Measurements from ENCODE around the gene CLMN.

Gene CLMN

DNA sequence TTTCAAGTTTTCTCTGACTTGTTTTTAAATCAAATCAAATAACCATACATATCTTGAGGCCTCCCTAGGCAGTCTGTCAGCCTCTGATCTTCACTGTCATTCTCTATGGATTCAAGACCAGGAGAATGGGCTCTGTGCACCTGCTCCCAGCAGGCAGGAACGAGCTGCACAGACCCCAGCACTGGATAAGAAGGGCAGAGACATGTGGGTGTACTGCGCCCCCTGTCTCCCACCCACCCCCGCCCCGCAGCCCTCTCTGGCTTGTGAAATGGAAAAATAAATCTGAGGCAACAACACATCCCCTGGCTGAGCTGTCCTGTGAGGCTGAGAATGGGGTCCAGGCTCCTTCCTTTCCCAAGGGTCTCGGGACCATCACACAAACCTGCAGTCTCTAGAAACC lies 26.3 kb downstream of the CLMN start:
- Mint-ChIP-seq H3K4me3 (no peak overlapping the region), H3K27ac (no peak overlapping the region), H3K4me1 (peaks cover 21% of the 10 kb centered on the region), H3K27me3 (ENCODE audit: low read depth, poor library complexity) (peaks cover 30% of the 10 kb centered on the region), H3K36me3 (ENCODE audit: low read depth) (peaks cover 18% of the 10 kb centered on the region), H3K9me3 (peaks cover 25% of the 10 kb centered on the region)
- no peak for DNase-seq
- TF ChIP-seq, protein P1, sequence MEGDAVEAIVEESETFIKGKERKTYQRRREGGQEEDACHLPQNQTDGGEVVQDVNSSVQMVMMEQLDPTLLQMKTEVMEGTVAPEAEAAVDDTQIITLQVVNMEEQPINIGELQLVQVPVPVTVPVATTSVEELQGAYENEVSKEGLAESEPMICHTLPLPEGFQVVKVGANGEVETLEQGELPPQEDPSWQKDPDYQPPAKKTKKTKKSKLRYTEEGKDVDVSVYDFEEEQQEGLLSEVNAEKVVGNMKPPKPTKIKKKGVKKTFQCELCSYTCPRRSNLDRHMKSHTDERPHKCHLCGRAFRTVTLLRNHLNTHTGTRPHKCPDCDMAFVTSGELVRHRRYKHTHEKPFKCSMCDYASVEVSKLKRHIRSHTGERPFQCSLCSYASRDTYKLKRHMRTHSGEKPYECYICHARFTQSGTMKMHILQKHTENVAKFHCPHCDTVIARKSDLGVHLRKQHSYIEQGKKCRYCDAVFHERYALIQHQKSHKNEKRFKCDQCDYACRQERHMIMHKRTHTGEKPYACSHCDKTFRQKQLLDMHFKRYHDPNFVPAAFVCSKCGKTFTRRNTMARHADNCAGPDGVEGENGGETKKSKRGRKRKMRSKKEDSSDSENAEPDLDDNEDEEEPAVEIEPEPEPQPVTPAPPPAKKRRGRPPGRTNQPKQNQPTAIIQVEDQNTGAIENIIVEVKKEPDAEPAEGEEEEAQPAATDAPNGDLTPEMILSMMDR (IDR thresholded peaks at IDR 0.05): no peak

DNA sequence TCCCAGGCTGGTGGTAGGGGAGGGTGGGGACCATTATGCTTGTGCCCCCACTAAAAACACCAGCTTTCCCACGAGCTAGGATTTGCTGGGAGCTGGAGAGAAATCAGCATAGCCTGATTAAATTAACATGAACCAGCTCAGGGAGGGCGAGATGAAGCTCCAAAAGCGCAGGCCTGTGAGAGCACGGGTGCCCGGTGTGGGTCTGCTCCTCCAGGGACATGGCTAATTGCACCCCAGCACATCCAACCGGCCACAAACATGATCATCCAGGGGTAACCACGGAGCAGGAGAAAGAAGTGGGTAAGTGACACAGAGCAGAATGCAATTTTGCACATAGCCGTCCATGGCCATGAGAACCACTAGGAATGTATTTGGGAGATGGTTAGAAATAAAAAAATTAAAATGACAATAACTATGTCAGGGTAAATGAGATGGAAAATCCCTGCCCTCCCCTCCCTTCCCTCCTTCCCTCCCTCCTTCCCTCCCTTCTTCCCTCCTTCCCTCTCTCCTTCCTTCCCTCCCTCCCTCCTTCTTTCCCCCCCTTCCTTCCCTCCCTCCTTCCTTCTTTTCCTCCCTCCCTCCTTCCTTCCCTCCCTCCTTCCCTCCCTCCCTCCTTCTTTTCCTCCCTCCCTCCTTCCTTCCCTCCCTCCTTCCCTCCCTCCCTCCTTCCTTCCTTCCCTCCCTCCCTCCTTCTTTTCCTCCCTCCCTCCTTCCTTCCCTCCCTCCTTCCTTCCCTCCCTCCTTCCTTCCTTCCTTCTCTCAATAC lies 26.9 kb downstream of the CLMN start:
- Mint-ChIP-seq H3K4me3 (no peak overlapping the region), H3K9me3 (peaks cover 25% of the 10 kb centered on the region), H3K36me3 (ENCODE audit: low read depth) (peaks cover 18% of the 10 kb centered on the region), H3K4me1 (peaks cover 18% of the 10 kb centered on the region), H3K27me3 (ENCODE audit: low read depth, poor library complexity) (peaks cover 25% of the 10 kb centered on the region), H3K27ac (no peak overlapping the region)
- TF ChIP-seq, protein P1 (IDR thresholded peaks at IDR 0.05): no peak
- DNase-seq: no peak

DNA sequence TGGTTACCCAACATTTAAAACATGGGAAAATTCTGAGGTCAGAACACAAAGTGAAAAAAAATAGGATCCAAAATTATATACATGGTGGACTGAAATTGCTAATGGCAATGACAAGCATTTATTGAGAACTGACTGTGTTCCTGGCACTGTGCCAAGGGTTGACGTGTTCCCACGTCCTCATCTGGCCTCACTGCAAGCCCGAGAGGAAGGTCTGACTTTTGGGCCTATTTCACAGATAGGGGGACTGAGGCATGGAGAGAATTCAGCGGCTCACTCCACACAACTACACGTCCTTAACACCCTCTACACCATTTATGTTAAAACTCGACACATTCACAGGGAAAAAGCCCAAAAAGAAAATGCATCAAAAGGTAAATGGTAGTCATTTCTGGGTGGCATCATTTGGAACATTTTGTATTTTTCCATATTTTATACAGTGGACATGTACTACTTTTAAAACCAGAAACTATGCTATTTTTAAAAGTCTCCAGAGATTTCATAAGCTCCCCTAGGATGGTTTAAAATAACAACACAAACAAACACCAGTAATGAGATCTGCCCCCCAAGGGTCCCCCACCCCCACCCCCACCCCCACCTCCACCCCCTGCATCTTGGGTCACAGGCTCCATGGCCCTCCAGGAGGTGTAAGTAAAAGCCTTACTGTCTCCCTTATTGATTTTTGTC lies 27.7 kb downstream of the CLMN start:
- no peak overlapping the region for H3K4me3 Mint-ChIP-seq
- H3K36me3 Mint-ChIP-seq (ENCODE audit: low read depth): peaks cover 18% of the 10 kb centered on the region
- TF ChIP-seq, protein P1 (IDR thresholded peaks at IDR 0.05): no peak
- no peak for DNase-seq
- H3K27me3 Mint-ChIP-seq (ENCODE audit: low read depth, poor library complexity): peaks cover 25% of the 10 kb centered on the region
- peaks cover 18% of the 10 kb centered on the region for H3K4me1 Mint-ChIP-seq
- no peak overlapping the region for H3K27ac Mint-ChIP-seq
- peaks cover 25% of the 10 kb centered on the region for H3K9me3 Mint-ChIP-seq

DNA sequence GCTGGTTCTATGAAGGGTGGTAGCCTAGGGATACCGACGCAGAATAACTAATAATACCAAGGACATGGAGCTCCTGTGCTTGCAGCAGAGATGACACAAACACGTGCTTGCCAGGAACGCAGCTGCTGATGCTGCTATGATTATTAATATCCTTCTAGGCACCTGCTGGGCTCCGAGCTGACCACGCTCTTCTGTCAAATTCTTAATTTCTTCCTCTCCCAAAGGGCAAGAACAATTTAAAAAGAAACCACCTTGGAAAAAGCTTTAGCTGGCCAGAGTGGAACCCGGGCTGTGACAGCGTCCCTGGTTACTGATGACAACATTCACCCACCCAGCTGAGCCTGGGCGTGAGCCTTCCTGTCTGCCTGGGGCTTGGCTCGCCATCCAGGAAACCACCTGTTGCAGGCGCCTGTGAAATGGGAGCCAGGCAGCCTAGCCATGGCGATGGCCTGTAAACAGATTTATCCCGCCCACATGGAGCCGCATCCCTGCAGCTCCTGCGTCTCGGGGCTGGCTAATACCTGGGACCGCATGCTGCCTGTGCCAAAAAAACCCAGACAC lies 28.8 kb downstream of the CLMN start:
- Mint-ChIP-seq H3K27me3 (ENCODE audit: low read depth, poor library complexity) (peaks cover 25% of the 10 kb centered on the region), H3K4me3 (no peak overlapping the region), H3K27ac (no peak overlapping the region), H3K36me3 (ENCODE audit: low read depth) (peaks cover 10% of the 10 kb centered on the region), H3K9me3 (peaks cover 16% of the 10 kb centered on the region), H3K4me1 (peaks cover 18% of the 10 kb centered on the region)
- TF ChIP-seq, protein P1 (IDR thresholded peaks at IDR 0.05): no peak
- no peak for DNase-seq

DNA sequence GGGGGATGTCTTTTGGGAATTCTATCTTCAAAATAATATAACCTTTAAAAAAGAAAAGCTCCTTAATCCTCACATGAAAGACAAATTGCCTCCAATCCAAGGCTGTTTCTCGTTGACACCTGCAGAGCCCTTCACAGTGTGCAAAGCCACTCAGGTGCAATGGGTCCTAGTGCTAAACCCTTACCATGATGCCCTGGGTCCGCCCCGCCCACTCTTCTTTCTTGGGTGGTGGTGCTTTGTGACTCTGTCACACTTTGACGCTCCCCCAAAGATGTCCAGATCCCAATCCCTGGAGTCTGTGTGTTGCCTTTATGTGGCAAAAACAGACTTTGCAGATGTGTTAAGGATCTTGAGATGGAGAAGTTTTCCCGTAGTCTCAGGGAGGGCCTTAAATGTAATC lies 29.7 kb downstream of the CLMN start:
- H3K36me3 Mint-ChIP-seq (ENCODE audit: low read depth): peaks cover 7% of the 10 kb centered on the region
- peak overlapping the region; percentile 11 for H3K27ac Mint-ChIP-seq
- no peak for DNase-seq
- H3K9me3 Mint-ChIP-seq: peaks cover 10% of the 10 kb centered on the region
- TF ChIP-seq, protein P1 (IDR thresholded peaks at IDR 0.05): no peak
- H3K4me1 Mint-ChIP-seq: peaks cover 18% of the 10 kb centered on the region
- no peak overlapping the region for H3K4me3 Mint-ChIP-seq
- H3K27me3 Mint-ChIP-seq (ENCODE audit: low read depth, poor library complexity): peaks cover 25% of the 10 kb centered on the region

Measured in nephron progenitor cell (in vitro differentiated cells).